Ureter (tissue), 1 donor: Measurements from ENCODE around the gene ZNF644. TPM values are rescaled to one million over a fixed set of nuclear protein-coding genes. Genes with fewer than 3 reads are reported as not detected.

Source experiments
- DNase-seq: peaks from one replicate; pipeline ENCODE4 v3.0.0-alpha.2; 2020; ENCODE audit warnings: low spot score
- total RNA-seq: library from RNA; stranded (reverse); gene quantifications from one replicate; pipeline ENCODE4 v1.2.4, GENCODE V29; 2023
- donor health status: DM: yes; HTN: yes; CAD: no.

ZNF644 gene
- total RNA-seq, 1 donor from 2014 or later: 84.9 TPM

DNA sequence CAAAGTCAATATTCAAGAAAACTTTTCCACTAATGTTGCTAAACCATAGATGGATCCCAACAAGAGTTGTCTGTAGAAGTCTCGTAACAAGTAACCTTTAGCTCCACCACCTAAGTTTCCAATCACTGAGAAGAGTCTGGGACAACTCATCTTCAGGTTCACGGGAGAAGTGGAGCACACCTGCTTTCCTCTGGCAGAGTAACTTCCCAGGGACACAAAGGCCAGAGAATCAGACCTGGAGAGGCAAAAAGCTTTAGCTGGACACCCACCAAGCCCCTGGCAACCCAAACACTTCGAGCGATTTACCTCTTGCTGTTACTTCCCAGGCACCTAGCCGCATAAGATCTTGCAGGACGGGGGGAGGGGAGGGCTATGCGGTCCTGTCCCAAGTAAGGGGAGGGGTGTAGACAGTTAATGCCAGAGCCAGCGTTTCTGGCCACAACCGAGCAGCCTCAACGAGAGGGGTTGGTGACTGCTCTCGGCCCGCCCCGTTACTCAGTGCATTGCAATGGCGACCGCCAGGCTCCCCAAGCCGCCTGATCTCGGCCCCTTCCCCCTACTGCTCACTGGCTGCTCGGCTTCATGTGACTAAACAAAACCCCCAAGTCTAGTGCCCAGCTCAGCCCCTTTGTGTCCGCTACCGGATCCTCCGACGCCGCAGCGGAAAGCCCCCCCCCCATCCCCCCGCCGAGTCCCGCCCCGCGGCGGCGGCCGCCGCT lies 709 bp downstream of the ZNF644 start:
- DNase-seq: peak; percentile 70

DNA sequence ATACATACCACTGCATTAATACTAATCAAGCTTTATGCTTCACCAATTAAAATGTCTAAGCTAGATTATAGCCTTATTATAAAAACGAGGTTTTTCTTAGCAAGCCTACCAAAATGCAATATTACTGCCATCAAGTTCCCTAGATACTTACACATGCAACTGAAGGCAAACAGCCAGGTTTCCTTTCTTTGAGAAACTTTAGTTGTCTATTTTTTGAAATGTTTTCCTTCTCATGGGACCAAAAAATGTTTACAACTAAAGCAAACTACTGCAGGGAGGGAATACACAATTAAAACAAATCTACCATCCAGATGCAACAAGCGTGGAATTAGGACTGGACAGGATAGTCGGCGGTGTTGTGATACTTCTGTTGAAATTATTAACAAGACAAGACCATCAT lies 1.3 kb downstream of the ZNF644 start:
- DNase-seq: no peak

DNA sequence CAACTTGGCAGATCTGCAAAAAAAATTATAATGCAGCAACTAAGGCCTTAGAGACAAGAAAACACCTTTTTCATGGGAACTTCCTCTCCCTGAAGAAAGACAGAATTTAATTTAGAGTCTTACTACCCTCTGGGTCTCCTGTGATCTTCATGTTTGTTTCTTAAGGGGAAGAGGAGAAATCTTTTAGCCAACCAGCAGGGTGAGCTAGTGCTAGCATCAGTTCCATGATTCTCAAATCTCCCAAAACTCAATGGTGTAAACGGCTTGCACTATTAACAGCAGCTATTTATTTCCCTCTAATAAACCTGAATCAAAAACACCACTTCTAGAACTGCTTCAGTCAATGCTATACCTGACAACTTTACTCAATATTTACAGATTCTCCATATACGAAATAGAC lies 3.8 kb downstream of the ZNF644 start:
- DNase-seq: no peak

DNA sequence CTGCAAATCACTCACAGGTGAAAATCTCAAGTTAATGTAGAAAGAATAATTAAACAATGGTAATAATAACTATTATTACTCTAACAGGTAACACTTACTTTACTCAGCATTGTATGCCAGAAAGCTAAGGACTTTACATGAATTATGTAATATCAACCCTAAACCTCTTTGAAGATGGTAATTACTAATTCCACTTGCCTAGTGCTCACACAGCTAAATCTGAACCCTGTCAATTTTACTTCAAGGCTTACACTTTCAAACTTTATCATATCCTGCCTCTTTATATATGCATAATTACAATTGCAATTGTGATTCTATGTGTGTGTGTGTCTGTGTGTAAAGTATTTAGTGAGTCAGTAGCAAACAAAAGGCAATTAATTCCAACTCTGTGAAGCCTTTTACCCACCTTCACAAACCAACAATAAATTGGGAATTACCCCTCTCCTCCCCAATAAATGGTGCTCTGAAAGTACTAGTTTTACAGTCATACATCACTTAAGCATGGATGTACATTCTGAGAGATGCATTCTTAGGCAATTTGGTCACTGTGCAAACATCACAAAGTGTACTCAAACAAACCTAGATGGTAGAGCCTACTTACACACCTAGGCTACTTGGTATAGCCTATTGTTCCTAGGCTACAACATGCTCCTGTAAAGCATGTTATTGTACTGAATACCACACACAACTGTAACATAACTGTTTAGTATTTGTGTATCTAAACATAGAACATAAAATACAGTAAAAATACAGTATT lies 5.9 kb downstream of the ZNF644 start:
- no peak for DNase-seq

DNA sequence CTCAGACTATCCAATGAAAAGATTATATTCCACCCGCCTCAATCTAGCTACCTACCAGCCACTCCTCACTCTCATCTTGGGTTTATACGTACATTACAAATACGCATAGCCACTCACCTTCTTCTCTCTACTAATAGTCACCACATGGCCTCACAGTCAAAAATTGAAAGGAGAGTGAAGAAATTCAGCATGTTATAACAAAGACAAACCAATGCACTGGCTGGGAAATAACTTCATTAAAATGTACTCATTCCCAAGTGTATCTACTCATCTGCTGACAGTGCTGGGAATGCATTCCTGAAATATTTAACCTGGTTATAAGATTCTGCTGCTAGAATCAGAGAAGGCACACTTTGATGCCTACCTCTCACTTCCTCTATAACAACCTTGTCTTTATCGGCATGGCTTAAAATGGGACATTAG lies 6.5 kb downstream of the ZNF644 start:
- DNase-seq: no peak

DNA sequence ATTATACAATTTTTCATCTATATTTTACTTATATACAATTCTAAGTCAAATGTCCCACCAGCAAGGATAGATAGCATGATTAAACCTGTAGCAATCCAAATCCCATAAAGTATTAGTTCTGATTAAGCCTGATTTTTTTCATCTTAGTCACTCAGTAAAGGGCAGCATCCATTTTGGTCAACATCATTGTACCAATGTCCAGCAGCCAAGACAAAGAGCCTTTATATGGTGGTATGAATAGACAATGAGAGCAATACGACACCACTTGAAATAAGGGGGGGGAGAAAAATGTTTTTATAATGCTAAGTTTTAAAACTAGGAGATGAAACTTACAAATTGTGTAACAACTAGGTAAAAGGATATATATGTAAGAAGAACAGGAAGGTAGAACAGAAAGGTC lies 7.4 kb downstream of the ZNF644 start:
- no peak for DNase-seq

DNA sequence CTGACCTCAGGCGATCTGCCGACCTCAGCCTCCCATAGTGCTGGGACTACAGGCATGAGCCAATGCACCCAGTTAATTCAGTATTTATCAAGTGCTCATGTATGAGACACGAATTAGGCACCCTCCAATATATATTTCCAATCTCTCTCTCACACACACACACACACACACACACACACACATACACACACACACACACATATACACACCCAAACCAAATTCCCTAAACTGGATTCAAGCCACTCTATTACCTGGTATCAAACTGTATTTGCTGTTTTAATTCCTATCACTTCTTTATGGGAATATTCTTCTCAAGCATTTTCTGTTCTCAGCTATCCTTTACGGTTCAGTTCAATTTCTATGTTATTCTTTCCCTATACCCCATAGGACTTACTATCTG lies 8.5 kb downstream of the ZNF644 start:
- DNase-seq: no peak

DNA sequence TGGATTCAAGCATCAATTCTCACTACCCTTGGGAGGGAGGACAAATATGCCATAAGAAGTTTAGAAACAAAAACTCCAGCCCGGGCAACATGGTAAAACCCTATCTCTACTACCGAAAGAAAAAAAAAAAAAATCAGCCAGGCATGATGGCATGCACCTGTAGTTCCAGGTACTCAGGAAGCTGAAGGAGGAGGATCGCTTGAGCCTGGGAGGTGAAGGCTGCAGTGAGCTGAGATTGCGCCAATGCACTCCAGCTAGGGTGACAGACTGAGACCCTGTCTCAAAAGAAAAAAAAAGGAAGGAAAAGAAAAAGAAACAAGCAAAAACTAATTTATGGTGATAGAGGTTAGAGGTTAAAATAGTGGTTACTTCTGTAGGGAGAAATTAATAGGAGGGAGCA lies 9.6 kb downstream of the ZNF644 start:
- DNase-seq: no peak

DNA sequence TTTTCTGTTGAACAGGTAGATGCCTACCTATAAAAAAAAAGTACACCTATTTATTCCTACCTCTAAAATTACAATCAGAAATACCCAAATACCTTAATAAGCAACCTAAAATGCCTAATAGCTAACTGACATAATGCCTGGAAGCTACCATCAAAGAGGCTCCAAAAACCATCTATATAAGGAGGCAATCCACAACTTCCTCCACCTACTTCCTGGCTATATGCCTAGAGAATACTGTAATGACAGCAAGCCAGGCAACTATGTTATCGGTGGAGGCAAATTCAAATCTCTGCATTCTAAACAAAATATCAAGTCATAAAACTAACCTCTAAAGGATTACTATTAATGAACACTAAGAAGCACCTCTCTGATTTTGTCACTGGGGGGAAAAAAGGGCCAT lies 10.1 kb downstream of the ZNF644 start:
- DNase-seq: no peak

DNA sequence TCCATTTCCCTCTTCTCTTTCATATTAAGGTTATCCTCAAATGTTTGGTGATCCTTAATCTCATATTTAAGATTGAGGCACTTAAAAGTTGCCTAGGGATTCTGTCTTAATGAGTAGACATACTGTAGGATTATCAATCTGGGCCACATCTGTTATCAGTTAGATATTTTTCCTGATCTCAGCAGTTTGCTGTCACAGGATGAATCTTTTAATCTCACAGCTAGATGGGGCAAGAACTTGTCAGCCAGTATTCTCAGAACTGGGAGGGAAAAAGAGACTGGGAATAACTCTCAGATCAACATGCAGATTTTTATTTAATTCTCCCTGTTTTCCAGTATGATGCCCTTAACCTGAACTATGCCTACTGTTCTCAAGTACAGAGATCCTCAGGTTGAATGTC lies 14.0 kb downstream of the ZNF644 start:
- no peak for DNase-seq

DNA sequence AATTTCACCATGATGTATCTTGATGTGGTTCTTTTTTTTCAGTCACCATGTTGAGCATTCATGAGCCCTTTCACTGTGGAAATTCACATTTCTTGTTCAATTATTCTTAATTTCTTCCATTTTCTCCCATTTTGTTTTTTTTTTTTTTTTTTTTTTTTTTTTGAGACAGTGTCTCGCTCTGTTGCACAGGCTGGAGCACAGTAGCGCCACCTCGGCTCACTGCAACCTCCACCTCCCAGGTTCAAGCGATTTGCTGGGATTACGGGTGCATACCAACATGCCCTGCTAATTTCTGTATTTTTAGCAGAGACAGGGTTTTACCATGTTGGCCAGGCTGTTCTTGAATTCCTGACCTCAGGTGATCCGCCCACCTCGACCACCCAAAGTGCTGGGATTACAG lies 14.7 kb downstream of the ZNF644 start:
- DNase-seq: no peak

DNA sequence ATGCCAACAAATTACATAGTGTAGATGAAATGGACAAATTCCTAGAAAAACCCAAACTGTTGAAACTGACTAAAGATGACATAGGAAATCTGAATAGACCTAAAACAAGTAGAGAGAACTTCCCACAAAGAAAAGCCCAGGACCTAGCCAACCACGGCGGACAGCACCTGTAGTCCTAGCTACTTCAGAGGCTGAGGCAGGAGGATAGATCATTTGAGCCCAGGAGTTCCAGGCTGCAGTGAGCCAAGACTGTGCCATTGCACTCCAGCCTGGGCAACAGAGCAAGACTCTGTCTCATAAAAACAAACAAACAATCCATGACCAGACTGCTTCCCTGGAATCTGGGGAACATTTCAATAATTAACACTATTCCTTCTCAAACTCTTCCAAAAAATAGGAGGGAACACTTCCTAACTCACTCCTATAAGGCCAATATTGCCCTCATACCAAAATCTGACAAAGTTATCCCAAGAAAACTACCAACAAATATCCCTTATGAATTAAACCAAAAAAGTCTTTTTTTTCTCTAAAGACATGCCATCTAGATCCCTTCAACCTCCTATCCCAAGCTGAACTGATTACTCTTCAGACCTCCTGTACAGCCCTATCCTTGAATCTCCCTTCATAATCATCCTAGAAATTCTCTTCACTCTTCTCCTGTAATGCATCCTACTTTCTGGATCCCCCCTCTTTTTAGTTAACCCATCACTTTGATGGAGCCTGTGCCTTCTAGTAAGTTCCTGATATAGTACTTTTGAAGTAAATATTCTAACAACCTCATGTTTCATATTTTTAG lies 15.5 kb downstream of the ZNF644 start:
- DNase-seq: no peak

DNA sequence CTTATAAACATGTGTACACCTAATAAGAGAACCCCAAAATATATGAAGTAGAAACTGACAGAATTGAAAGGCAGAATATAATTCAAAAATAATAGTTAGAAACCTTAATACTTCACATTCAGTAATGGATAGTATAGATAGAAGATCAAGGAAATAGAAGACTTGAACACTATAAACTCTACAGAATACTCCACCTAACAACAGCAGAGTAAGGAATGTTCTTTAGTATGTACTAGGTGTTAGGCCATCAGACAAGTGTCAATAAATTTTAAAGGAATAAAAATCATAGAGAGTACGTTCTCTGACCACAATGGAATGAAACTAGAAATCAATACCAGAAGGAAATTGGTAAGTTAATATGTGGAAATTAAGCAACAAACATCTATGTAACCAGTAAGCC lies 16.6 kb downstream of the ZNF644 start:
- DNase-seq: no peak

DNA sequence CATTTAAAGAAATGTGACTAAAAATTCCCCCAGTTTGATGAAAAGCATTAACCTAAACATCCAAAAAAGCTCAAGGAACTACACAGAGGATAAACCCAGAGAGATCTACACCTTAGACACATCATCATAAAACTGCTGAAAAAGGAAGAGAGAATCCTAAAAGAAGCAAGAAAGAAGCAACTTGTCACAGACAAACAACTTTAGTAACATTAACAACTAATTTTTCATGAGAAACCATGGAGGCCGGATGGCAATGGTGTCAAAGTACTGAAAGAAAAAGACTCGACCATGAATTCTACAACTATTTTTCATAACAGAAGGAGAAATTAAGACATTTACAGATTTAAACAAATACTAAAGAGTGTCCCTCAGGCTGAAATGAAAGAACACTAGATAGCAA lies 17.7 kb downstream of the ZNF644 start:
- DNase-seq: no peak

DNA sequence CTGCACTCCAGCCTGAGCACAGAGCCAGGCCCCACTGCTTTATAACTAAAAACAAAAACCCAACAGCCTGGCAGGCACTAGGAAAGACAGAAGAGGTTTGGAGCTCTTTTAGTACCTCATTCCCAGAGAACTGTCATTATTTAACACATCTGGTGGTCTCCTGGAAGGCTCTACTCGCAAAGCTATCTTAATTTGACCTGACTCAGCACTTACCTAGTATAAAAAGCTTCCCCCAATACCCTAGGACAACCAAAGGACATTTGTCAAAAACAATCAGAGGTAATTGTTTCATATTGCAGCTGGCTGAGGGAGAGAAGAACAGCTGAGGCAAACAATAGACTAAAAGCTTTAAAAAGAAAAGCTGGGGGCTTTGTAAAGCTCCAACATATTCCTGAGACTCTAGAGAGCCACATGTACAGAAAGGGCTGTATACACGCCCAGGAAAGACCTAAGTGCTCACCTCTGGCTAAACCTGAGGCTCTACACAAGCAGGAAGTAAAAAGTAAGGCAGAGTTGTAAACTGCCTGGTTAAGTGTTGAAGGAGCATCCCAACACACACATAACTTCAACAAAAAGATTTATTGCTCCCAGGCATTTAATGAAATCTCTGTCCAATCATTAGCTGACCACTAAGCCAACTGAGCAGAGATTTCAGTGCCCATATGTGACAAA lies 25.0 kb downstream of the ZNF644 start:
- DNase-seq: no peak

DNA sequence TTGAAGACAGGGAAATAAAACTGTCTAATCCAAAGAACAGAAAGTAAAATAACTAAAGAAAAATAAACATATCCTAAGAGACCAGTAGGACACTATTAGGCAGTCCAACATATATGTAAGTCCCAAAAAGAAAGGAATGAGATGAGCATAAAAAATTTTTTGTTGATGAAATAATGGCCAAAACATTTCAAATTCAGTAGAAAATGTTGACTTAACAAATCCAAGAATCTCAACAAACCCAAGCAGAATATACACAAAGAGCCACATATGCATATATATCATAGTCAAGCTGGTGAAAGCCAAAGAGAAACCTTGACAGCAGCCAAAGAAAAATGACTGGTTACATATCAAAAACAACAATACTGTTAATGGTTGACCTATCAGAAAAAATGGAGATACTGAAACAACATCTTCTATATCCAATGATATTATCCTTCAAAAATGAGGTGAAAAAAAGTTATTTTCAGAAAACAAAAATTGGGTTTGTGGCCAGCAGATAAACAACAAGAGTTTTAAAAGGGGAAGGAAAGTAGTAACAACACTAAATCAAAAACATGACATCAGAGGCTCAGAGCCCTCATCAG lies 26.4 kb downstream of the ZNF644 start:
- DNase-seq: no peak

DNA sequence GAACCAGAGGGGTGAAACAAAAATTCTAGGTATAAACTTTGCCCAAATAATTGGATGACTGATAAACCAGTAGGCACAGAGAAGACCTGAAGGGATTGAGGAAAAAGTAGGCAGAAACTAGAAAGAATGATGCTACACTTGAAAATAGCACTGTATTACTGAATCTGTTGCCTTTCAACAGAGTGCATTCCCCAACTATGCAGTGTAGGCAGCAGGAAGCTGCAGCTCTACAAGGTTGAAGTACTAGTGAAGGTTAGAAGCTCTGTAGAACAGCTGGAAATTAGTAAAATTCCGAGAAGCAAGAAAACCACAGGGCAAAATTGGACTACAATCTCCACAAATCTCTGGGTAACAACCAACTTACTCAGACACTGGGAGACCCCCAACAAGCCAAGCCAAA lies 27.4 kb downstream of the ZNF644 start:
- no peak for DNase-seq

DNA sequence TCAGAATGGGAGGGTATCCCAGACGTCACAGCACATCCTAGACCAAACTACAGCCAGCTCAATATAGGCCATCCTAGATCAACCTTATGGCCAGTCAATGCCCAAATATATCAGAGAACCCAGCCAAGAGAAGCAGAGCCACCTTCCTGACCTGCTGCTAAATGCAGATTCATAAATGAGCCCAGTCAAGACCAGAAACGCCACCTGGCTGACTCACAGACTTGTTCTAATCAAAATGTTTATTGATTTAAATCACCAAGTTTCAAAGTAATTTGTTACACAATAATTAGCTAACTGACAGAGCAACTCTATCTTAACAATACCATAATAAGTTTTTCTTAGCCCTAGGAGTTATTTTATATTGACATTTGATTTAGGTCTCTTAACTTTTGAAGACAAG lies 28.6 kb downstream of the ZNF644 start:
- no peak for DNase-seq

DNA sequence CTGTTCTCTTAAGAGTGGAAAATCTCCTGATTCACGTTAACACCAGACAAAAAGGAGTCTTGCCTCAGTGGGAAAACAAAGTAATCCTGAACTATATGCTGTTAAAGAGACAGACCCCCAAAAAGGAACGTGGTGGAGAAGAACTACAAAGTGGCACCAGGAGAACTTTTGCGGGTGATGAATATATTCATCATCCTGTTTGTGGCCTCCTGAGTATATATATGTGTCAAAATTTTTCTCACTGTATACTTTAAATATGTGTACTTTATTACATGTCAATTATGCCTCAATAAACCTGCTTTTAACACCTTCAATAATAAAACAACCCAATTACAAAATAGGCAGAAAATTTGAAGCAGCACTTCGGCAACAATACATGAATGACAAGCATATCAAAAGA lies 31.1 kb downstream of the ZNF644 start:
- DNase-seq: no peak

DNA sequence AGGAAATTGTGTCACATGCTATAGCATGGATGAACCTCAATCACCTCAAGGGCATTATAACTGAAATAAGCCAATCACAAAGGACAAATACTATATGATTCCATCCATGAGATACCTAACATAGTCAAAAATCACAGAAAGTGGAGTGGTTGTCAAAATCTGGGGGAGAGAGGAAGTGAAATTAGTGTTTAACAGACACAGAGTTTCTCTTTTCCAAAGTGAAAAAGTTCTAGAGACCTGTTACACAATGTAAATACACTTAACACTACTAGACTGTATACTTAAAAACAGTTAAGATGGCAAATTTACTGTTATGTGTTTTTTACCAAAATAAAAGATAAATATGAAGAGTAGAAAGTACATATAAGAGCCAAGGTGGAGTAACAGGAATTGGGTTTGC lies 31.8 kb downstream of the ZNF644 start:
- DNase-seq: no peak

DNA sequence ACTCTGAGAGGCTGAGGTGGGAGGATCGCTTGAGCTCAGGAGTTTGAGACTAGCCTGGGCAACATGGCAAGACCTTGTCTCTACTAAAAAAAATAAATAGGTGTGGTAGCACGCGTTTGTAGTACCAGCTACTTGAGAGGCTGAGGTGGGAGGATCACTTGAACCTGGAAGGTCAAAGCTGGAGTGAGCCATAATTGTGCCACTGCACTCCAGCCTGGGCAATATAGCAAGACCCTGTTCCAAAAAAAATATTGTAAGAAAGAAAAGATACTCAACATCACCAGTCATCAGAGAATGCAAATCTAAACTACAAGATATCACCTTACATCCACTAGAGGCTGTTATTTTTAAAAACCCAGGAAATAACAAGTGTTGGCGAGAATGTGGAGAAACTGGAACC lies 32.5 kb downstream of the ZNF644 start:
- DNase-seq: no peak

DNA sequence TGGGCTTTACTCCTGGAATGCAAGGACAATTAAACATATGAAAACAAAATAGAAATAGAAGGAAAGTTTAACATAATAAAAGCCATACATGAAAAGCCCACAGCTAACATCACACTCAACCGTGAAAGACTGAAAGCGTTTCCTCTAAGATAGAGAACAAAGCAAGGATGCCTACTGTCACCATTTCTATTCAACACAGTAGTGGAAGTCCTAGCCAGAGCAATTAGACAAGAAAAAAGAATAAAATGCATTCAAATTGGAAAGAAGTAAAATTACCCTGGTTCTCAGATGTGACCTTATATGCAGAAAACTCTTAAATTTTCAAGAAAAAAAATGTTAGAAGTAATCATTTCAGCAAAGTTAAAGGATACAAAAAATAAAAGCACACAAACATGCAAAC lies 34.0 kb downstream of the ZNF644 start:
- no peak for DNase-seq
